ENCODE data around the gene DTNA. TPM values are rescaled to one million over a fixed set of nuclear protein-coding genes. Genes with fewer than 3 reads are reported as not detected.
"Not testable (repeated sequence)": the region's sequence is repeated elsewhere in the genome, so short reads cannot be mapped to it uniquely, and the experiment has no call there.

The DTNA gene
- total and polyA plus RNA-seq, 4 donors = 47.6 to 101 (median 53.4) TPM

DNA sequence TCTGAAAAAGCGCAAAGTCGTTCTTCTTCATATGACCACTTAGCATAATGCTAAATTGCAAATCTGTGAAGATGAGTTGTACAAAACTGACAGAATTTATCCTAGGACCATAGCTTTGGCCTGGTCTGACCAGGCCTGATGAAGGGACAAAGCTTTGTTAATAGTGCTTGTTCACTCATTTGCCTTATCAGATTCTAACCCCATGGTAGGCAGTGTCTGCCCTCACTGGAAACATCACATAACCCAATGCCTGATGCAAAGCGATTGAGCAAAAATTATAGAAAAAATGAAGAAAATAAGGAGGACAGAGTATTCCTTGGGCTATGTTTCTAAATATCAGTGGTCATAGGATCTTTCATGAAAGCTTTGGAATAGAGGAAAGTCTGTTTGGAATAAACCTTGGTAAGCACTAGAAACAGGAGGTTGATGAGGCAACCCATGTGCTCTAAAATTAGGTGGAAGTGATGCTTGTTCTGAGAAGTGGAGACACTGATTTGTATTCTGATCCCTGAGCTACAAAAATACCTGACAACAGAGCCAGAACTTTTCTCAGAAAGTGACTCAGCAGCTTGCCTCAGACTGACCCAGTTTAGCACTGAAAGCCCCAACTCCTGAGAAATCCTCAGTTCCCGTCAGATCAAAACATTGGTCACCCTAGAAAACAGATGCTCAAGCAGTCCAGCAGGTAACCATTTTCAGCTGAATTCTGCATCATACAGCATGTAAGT, 199.7 kb downstream of the DTNA start:
- Histone ChIP-seq H3K4me3 (ENCODE audit: low read length in 2 of 2) (no peak overlapping the region), H3K4me1 (ENCODE audit: control insufficient read depth in 1 of 2, insufficient read depth in 2 of 2, low read length in 2 of 2) (peaks cover 0 to 3% of the 10 kb centered on the region in 2 donors), H3K27ac (ENCODE audit: low read depth in 1 of 2, low read length in 2 of 2) (peak overlapping the region in 1 of 2 donors; percentile 59), H3K9me3 (ENCODE audit: control insufficient read depth, low read length) (no peaks in the 10 kb centered on the region), H3K36me3 (ENCODE audit: control insufficient read depth in 1 of 2, insufficient read depth in 2 of 2, low read length in 1 of 2) (no peaks in the 10 kb centered on the region), H3K27me3 (ENCODE audit: control insufficient read depth in 1 of 2, insufficient read depth in 2 of 2, low read length in 1 of 2) (no peaks in the 10 kb centered on the region)
- peak; percentile 69 for ATAC-seq (ENCODE audit: low FRiP score)
- no peak for DNase-seq
- WGBS, 2 donors = 73 to 74% methylated on average over 4 of the region's 4 CpGs
- intact Hi-C loops (cut with DNase I) = loop anchor here in 1 of 2 donors (5.0 kb wide), 2 partner anchors 48 to 68 kb away; no protein-coding TSS in a partner anchor

- no peaks in the 10 kb centered on the region for H3K36me3 ChIP-seq (ENCODE audit: control insufficient read depth in 1 of 2, insufficient read depth in 2 of 2, low read length in 1 of 2)
- intact Hi-C loops (cut with DNase I) = loop anchor here in 1 of 2 donors (5.0 kb wide), 2 partner anchors 46 to 66 kb away; no protein-coding TSS in a partner anchor
- ATAC-seq (ENCODE audit: low FRiP score) = no peak
- DNase-seq = no peak
- H3K9me3 ChIP-seq (ENCODE audit: control insufficient read depth, low read length) = no peaks in the 10 kb centered on the region
- peaks cover 0 to 3% of the 10 kb centered on the region in 2 donors for H3K4me1 ChIP-seq (ENCODE audit: control insufficient read depth in 1 of 2, insufficient read depth in 2 of 2, low read length in 2 of 2)
- H3K27me3 ChIP-seq (ENCODE audit: control insufficient read depth in 1 of 2, insufficient read depth in 2 of 2, low read length in 1 of 2) = no peaks in the 10 kb centered on the region
- no peak overlapping the region for H3K4me3 ChIP-seq (ENCODE audit: low read length in 2 of 2)
- WGBS, 2 donors = 93 to 94% methylated on average over 2 of the region's 2 CpGs
- H3K27ac ChIP-seq (ENCODE audit: low read depth in 1 of 2, low read length in 2 of 2) = no peak overlapping the region
These were observed 201.0 kb downstream of the DTNA start for GRCh38 chr18:34911081-34911480.

DNA sequence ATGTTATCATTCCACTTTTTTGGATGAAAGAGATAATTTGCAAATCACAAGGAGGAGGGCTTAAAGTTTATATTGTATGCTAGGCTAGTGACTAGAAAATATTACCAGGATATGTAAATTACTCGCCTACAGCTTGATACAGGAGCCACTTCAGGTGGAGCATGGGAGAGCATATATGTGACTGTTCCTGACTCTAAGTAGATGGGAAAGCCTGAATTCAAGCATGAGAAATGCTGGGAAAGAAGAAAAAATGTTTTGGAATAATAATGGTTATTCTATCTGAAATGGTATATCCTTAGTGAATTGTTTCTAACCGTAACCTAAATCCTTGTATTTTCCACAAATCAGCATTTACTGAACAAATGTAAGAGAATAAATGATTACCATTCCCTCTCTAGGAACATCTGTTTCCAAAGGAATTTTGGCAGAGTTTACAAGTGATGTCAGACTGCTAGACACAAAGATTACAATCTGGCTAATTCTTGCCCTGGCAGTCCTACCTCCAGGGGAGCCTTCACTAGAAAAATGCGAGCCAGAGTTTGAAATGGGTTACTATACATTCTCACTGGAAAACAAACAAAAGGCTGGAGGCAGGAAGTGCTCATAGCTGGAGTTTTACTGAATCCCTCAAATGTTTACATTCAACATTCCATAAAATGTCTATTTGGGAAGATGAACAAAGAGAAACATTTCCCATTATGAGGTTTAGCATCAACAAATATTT, 201.7 kb downstream of the DTNA start:
- 59 to 64% methylated on average over 3 of the region's 3 CpGs for WGBS, 2 donors
- peaks cover 0 to 3% of the 10 kb centered on the region in 2 donors for H3K4me1 ChIP-seq (ENCODE audit: control insufficient read depth in 1 of 2, insufficient read depth in 2 of 2, low read length in 2 of 2)
- no peaks in the 10 kb centered on the region for H3K36me3 ChIP-seq (ENCODE audit: control insufficient read depth in 1 of 2, insufficient read depth in 2 of 2, low read length in 1 of 2)
- no peaks in the 10 kb centered on the region for H3K9me3 ChIP-seq (ENCODE audit: control insufficient read depth, low read length)
- ATAC-seq (ENCODE audit: low FRiP score) (no peak), DNase-seq (no peak)
- H3K4me3 ChIP-seq (ENCODE audit: low read length in 2 of 2) = no peak overlapping the region
- H3K27me3 ChIP-seq (ENCODE audit: control insufficient read depth in 1 of 2, insufficient read depth in 2 of 2, low read length in 1 of 2) = no peaks in the 10 kb centered on the region
- no peak overlapping the region for H3K27ac ChIP-seq (ENCODE audit: low read depth in 1 of 2, low read length in 2 of 2)
- intact Hi-C loops (cut with DNase I) = loop anchor here in 1 of 2 donors (5.0 kb wide), 2 partner anchors 45 to 65 kb away; no protein-coding TSS in a partner anchor

GRCh38 chr18:34913837-34914661, 204.0 kb downstream of the DTNA start:
- intact Hi-C loops (cut with DNase I) = loop anchor here in 1 of 2 donors (5.0 kb wide), 2 partner anchors 43 to 63 kb away; no protein-coding TSS in a partner anchor
- H3K4me3 ChIP-seq (ENCODE audit: low read length in 2 of 2) = no peak overlapping the region
- no peaks in the 10 kb centered on the region for H3K36me3 ChIP-seq (ENCODE audit: control insufficient read depth in 1 of 2, insufficient read depth in 2 of 2, low read length in 1 of 2)
- DNase-seq (no peak), ATAC-seq (ENCODE audit: low FRiP score) (no peak)
- no peaks in the 10 kb centered on the region for H3K9me3 ChIP-seq (ENCODE audit: control insufficient read depth, low read length)
- WGBS, 2 donors = 85 to 88% methylated on average over 4 of the region's 4 CpGs
- H3K4me1 ChIP-seq (ENCODE audit: control insufficient read depth in 1 of 2, insufficient read depth in 2 of 2, low read length in 2 of 2) = peaks cover 0 to 3% of the 10 kb centered on the region in 2 donors
- no peaks in the 10 kb centered on the region for H3K27me3 ChIP-seq (ENCODE audit: control insufficient read depth in 1 of 2, insufficient read depth in 2 of 2, low read length in 1 of 2)
- H3K27ac ChIP-seq (ENCODE audit: low read depth in 1 of 2, low read length in 2 of 2) = no peak overlapping the region

- intact Hi-C loops (cut with DNase I) = no loop called here
- no peak overlapping the region for H3K4me3 ChIP-seq (ENCODE audit: low read length in 2 of 2)
- DNase-seq (no peak), ATAC-seq (ENCODE audit: low FRiP score) (no peak)
- 80 to 92% methylated on average over 3 of the region's 3 CpGs for WGBS, 2 donors
- no peaks in the 10 kb centered on the region for H3K9me3 ChIP-seq (ENCODE audit: control insufficient read depth, low read length)
- no peak overlapping the region for H3K27ac ChIP-seq (ENCODE audit: low read depth in 1 of 2, low read length in 2 of 2)
- H3K27me3 ChIP-seq (ENCODE audit: control insufficient read depth in 1 of 2, insufficient read depth in 2 of 2, low read length in 1 of 2) = no peaks in the 10 kb centered on the region
- H3K4me1 ChIP-seq (ENCODE audit: control insufficient read depth in 1 of 2, insufficient read depth in 2 of 2, low read length in 2 of 2) = peaks cover 0 to 3% of the 10 kb centered on the region in 2 donors
- no peaks in the 10 kb centered on the region for H3K36me3 ChIP-seq (ENCODE audit: control insufficient read depth in 1 of 2, insufficient read depth in 2 of 2, low read length in 1 of 2)
These were observed 204.9 kb downstream of the DTNA start for GRCh38 chr18:34915046-34915445.

GRCh38 chr18:34916539-34916938, 206.4 kb downstream of the DTNA start:
- 84 to 92% methylated on average over 7 of the region's 7 CpGs for WGBS, 2 donors
- H3K4me3 ChIP-seq (ENCODE audit: low read length in 2 of 2); H3K4me1 ChIP-seq (ENCODE audit: control insufficient read depth in 1 of 2, insufficient read depth in 2 of 2, low read length in 2 of 2); H3K27ac ChIP-seq (ENCODE audit: low read depth in 1 of 2, low read length in 2 of 2); intact Hi-C loops (cut with DNase I); H3K9me3 ChIP-seq (ENCODE audit: control insufficient read depth, low read length); H3K36me3 ChIP-seq (ENCODE audit: control insufficient read depth in 1 of 2, insufficient read depth in 2 of 2, low read length in 1 of 2); H3K27me3 ChIP-seq (ENCODE audit: control insufficient read depth in 1 of 2, insufficient read depth in 2 of 2, low read length in 1 of 2); ATAC-seq (ENCODE audit: low FRiP score); DNase-seq: not testable (repeated sequence)

GRCh38 chr18:34918856-34919255, 208.8 kb downstream of the DTNA start:
- no peaks in the 10 kb centered on the region for H3K27me3 ChIP-seq (ENCODE audit: control insufficient read depth in 1 of 2, insufficient read depth in 2 of 2, low read length in 1 of 2)
- DNase-seq = no peak
- H3K9me3 ChIP-seq (ENCODE audit: control insufficient read depth, low read length) = no peaks in the 10 kb centered on the region
- intact Hi-C loops (cut with DNase I) = no loop called here
- H3K4me3 ChIP-seq (ENCODE audit: low read length in 2 of 2) = no peak overlapping the region
- H3K36me3 ChIP-seq (ENCODE audit: control insufficient read depth in 1 of 2, insufficient read depth in 2 of 2, low read length in 1 of 2) = no peaks in the 10 kb centered on the region
- no peaks in the 10 kb centered on the region for H3K4me1 ChIP-seq (ENCODE audit: control insufficient read depth in 1 of 2, insufficient read depth in 2 of 2, low read length in 2 of 2)
- 84 to 85% methylated on average over 5 of the region's 5 CpGs for WGBS, 2 donors
- ATAC-seq (ENCODE audit: low FRiP score) = no peak
- no peak overlapping the region for H3K27ac ChIP-seq (ENCODE audit: low read depth in 1 of 2, low read length in 2 of 2)

DNA sequence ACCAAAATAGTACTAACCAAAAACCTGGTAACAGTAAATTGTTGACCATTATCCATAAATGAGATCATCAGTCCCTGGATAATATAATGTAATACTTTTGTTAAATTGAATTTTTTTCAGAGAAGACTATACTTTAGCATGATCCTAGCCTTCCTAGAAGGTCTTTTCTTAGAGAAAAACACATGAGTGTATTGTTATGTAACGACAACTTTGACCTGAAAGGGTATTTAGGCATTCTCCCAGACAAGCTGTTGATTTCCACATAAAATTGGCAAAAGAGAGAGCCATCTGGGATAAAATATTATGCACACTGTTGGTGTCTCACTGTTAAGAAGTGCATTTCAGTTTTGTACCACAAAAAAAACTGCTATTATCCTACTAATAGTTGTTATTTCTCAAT, 211.1 kb downstream of the DTNA start:
- WGBS, 2 donors = 57 to 64% methylated on average over 1 of the region's 1 CpG
- intact Hi-C loops (cut with DNase I) = no loop called here
- no peaks in the 10 kb centered on the region for H3K36me3 ChIP-seq (ENCODE audit: control insufficient read depth in 1 of 2, insufficient read depth in 2 of 2, low read length in 1 of 2)
- H3K9me3 ChIP-seq (ENCODE audit: control insufficient read depth, low read length) = no peaks in the 10 kb centered on the region
- no peaks in the 10 kb centered on the region for H3K4me1 ChIP-seq (ENCODE audit: control insufficient read depth in 1 of 2, insufficient read depth in 2 of 2, low read length in 2 of 2)
- H3K27me3 ChIP-seq (ENCODE audit: control insufficient read depth in 1 of 2, insufficient read depth in 2 of 2, low read length in 1 of 2) = no peaks in the 10 kb centered on the region
- ATAC-seq (ENCODE audit: low FRiP score) (no peak), DNase-seq (no peak)
- no peak overlapping the region for H3K27ac ChIP-seq (ENCODE audit: low read depth in 1 of 2, low read length in 2 of 2)
- H3K4me3 ChIP-seq (ENCODE audit: low read length in 2 of 2) = no peak overlapping the region

Data from aorta (tissue), 5 donors.